H1 (cell line): Measurements from ENCODE around the gene SH3PXD2B. TPM values are rescaled to one million over a fixed set of nuclear protein-coding genes. Genes with fewer than 3 reads are reported as not detected.
A peak's percentile ranks its signal among the peaks of the same experiment; 100 is the strongest.

Experiments
- ASH2L ChIP-seq: fragments of 200-600, 300-600 bp; sonication (generic); IDR thresholded peaks from one replicate; pipeline ENCODE4 v1.7.1; 2017; ENCODE audit warnings: low read length
- BRCA1 ChIP-seq: IDR thresholded peaks from 2 replicates; pipeline ENCODE4 v1.6.1; 2012; ENCODE audit warnings: low read depth, low read length, improper control_type of control experiment
- CBX8 ChIP-seq: fragments of 300-800, 300-1000 bp; sonication (generic); IDR thresholded peaks from 2 replicates; pipeline ENCODE4 v1.7.1; 2016; ENCODE audit warnings: low read depth, low read length, borderline replicate concordance
- CTBP2 ChIP-seq: IDR thresholded peaks from 2 replicates; pipeline ENCODE4 v1.7.0; 2011; ENCODE audit warnings: borderline replicate concordance, mild to moderate bottlenecking, moderate library complexity, mixed read lengths, low read length; ENCODE audit not compliant: insufficient read depth, insufficient read length
- GABPA ChIP-seq: IDR thresholded peaks from 2 replicates; pipeline ENCODE4 v1.6.1; 2011; ENCODE audit warnings: mild to moderate bottlenecking, low read length, moderate library complexity, borderline replicate concordance; ENCODE audit not compliant: insufficient read depth
- KDM1A ChIP-seq: fragments of 200-600, 300-600 bp; sonication (generic); IDR thresholded peaks from 2 replicates; pipeline ENCODE4 v1.7.1; 2016; ENCODE audit warnings: mild to moderate bottlenecking, low read length, borderline replicate concordance
- KDM5A ChIP-seq: fragments of 200-600 bp; IDR thresholded peaks from 2 replicates; pipeline ENCODE4 v1.7.1; 2012; ENCODE audit warnings: mild to moderate bottlenecking, low read length, inconsistent platforms, mixed read lengths
- MAFK ChIP-seq: IDR thresholded peaks from 2 replicates; pipeline ENCODE4 v1.6.1; 2012; ENCODE audit warnings: low read depth, mild to moderate bottlenecking, improper control_type of control experiment, low read length
- PHF8 ChIP-seq: fragments of 200-600 bp; sonication (generic); conservative IDR thresholded peaks from 2 replicates; pipeline ENCODE4 v1.7.1; 2012; ENCODE audit warnings: low read depth, mild to moderate bottlenecking, inconsistent platforms, low read length, moderate library complexity
- POLR2A ChIP-seq, 2 experiments: IDR thresholded peaks; 1 replicate in 1 of 2; 2 replicates in 1 of 2; pipeline ENCODE4 v1.6.1; 2011; ENCODE audit warnings: low read depth in 2 of 2, low read length in 2 of 2, mild to moderate bottlenecking in 2 of 2; ENCODE audit errors: control extremely low read depth in 1 of 2
- POLR2AphosphoS5 ChIP-seq: IDR thresholded peaks from 2 replicates; pipeline ENCODE4 v1.6.1; 2011; ENCODE audit warnings: low read depth, low read length
- RBBP5 ChIP-seq: IDR thresholded peaks from 2 replicates; pipeline ENCODE4 v1.7.1; 2012; ENCODE audit warnings: low read depth, mild to moderate bottlenecking, inconsistent platforms, low read length, moderate library complexity, borderline replicate concordance
- RFX5 ChIP-seq: IDR thresholded peaks from 2 replicates; pipeline ENCODE4 v1.6.1; 2011; ENCODE audit warnings: low read depth, low read length, improper control_type of control experiment, borderline replicate concordance
- SIN3A ChIP-seq, 2 experiments: IDR thresholded peaks in 1 of 2; conservative IDR thresholded peaks in 1 of 2; 2 replicates each; pipeline ENCODE4 v1.6.1; 2011 to 2012; ENCODE audit warnings: low read length in 2 of 2, improper control_type of control experiment in 1 of 2, low read depth in 1 of 2, mild to moderate bottlenecking in 1 of 2
- SUZ12 ChIP-seq: fragments of 200-600 bp; sonication (generic); IDR thresholded peaks from 2 replicates; pipeline ENCODE4 v1.6.1; 2012; ENCODE audit warnings: mild to moderate bottlenecking, inconsistent platforms, low read length, moderate library complexity, mixed read lengths
- TAF7 ChIP-seq: optimal IDR thresholded peaks from 2 replicates; pipeline ENCODE3; 2011; ENCODE audit warnings: low read depth, mild to moderate bottlenecking, inconsistent platforms, low read length, moderate library complexity, borderline replicate concordance
- TCF12 ChIP-seq: IDR thresholded peaks from 2 replicates; pipeline ENCODE4 v1.6.1; 2011; ENCODE audit warnings: low read depth, mild to moderate bottlenecking, low read length
- TEAD4 ChIP-seq: IDR thresholded peaks from 2 replicates; pipeline ENCODE4 v1.6.1; 2012; ENCODE audit warnings: low read depth, low read length, inconsistent platforms, mixed read lengths
- polyA plus RNA-seq, 7 experiments: library from polyadenylated mRNA; depleted of rRNA in 3 of 7; stranded (reverse) in 5 of 7; unstranded in 2 of 7; fragments of >200 nt in 5 of 7; fragments of 200-250 nt in 2 of 7; gene quantifications; 1 replicate in 5 of 7; 2 replicates in 1 of 7; 4 replicates in 1 of 7; pipeline versions ENCODE4 v1.2.1 to v1.2.3, GENCODE V29; 2011 to 2013; ENCODE audit warnings: missing spikeins in 2 of 7, mixed read lengths in 2 of 7
- total RNA-seq: library from RNA; stranded (reverse); fragmentation: NEBNext Ultra II Directional; extraction: Animal tissue kit (Norgen Biotek cat#: 25700); gene quantifications from 2 replicates; pipeline ENCODE4 v1.2.1, GENCODE V29; 2021
- TF ChIP-seq, protein P1 (sequence below): IDR thresholded peaks from 2 replicates; pipeline ENCODE4 v1.6.1; 2011; ENCODE audit warnings: low read depth, mild to moderate bottlenecking, low read length; ENCODE audit not compliant: insufficient read depth
- TF ChIP-seq, protein P2 (sequence below): IDR thresholded peaks from 2 replicates; pipeline ENCODE4 v1.6.1; 2011; ENCODE audit warnings: low read length, improper control_type of control experiment
- TF ChIP-seq, protein P3 (sequence below): IDR thresholded peaks from 2 replicates; pipeline ENCODE4 v1.6.1; 2012; ENCODE audit warnings: inconsistent platforms

The SH3PXD2B gene
- total and polyA plus RNA-seq, 2 of the 8 experiments (the other 6 are each of a cell fraction or from before 2014, with no cell fraction given), result 32.9 to 72.9 TPM

DNA sequence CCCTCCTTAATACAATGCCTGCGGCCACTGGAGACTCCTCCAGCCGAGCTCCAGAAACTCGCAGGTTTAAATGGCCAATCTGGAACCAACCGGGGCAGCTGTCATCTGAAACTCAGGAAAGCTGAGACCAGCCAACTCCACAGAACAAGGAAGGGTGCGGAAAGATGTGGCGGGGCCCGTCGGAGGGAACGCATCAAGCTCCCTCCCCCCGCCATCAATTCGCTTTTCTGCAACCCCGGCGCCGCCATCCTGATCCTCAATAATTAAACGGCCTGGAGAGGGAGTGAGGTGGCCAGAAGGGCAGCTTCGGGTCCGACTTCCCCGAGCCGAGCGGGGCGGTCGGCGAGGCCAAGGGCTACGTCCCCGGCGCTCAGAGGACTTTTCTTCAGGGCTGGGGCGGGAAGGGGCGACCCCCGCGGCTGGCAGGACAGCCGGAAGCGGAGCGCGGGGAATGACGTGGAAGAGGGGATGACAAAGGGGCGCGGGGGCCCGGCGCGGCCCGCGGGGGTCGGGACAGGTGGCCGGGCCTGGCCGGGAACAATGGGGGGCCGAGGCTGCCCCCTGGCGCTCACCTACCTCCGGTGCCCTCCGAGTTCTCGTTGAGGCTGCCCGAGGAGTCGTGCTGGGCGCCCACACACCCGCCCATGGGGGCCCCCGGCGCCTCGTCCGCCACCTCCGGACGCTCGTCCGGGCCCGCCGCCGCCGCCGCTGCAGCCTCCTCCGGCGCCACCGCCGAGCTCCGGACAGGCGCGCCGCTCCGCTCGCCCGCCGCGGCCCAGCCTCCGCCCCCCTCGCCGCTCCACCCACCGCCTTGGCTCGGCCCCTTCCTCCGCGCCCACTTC, 171.1 kb downstream of the SH3PXD2B start, which contains the start of gene UBTD2 (continued):
- no peak for TF ChIP-seq KDM1A
- no peak for TF ChIP-seq CTBP2
- TF ChIP-seq KDM5A, result no peak
- TF ChIP-seq PHF8, result peak; percentile 83; the same call in 1 of the 2 replicates
- peak; percentile 79 for TF ChIP-seq ASH2L
- TF ChIP-seq MAFK, result no peak
- TF ChIP-seq BRCA1, result no peak
- TF ChIP-seq, protein P1, sequence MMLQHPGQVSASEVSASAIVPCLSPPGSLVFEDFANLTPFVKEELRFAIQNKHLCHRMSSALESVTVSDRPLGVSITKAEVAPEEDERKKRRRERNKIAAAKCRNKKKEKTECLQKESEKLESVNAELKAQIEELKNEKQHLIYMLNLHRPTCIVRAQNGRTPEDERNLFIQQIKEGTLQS, result no peak
- peak; percentile 73; the same call in 1 of the 2 replicates for TF ChIP-seq RBBP5
- TF ChIP-seq POLR2A (IDR thresholded peaks at IDR 0.05; ENCODE audit: control extremely low read depth in 1 of 2, low read depth in 2 of 2, low read length in 2 of 2), result peak in 1 of 2 experiments; percentile 57; a peak in 2 of 3 replicates
- TF ChIP-seq GABPA, result no peak
- no peak for TF ChIP-seq RFX5
- TF ChIP-seq, protein P2, sequence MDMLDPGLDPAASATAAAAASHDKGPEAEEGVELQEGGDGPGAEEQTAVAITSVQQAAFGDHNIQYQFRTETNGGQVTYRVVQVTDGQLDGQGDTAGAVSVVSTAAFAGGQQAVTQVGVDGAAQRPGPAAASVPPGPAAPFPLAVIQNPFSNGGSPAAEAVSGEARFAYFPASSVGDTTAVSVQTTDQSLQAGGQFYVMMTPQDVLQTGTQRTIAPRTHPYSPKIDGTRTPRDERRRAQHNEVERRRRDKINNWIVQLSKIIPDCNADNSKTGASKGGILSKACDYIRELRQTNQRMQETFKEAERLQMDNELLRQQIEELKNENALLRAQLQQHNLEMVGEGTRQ, result no peak
- TF ChIP-seq, protein P3, sequence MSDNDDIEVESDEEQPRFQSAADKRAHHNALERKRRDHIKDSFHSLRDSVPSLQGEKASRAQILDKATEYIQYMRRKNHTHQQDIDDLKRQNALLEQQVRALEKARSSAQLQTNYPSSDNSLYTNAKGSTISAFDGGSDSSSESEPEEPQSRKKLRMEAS, result peak; percentile 26; the same call in 1 of the 2 replicates
- peak; percentile 63 for TF ChIP-seq TAF7
- TF ChIP-seq SIN3A (conservative IDR thresholded peaks at IDR 0.05 in 1 of 2, IDR thresholded peaks at IDR 0.05 in 1 of 2; ENCODE audit: low read depth in 1 of 2, low read length in 2 of 2), result peak; percentile 66 to 74; a peak in 3 of 4 replicates
- TF ChIP-seq POLR2AphosphoS5, result peak; percentile 56; the same call in 1 of the 2 replicates
- TF ChIP-seq TEAD4, result 0 out of 2 replicates have a peak, but pooled peaks have one; percentile 2
- TF ChIP-seq SUZ12, result no peak
- TF ChIP-seq TCF12, result no peak; the same call in 1 of the 2 replicates
- no peak for TF ChIP-seq CBX8
